HEK293T (cell line): ENCODE results near the gene RAB30.

Experiments
- FOXM1 ChIP-seq: fragments of 450-650 bp; IDR thresholded peaks from 2 replicates; pipeline ENCODE4 v1.6.1; 2017; ENCODE audit warnings: mild to moderate bottlenecking, borderline replicate concordance
- ZNF384 ChIP-seq: fragments of 450-650 bp; IDR thresholded peaks from 2 replicates; pipeline ENCODE4 v1.6.1; 2016

DNA sequence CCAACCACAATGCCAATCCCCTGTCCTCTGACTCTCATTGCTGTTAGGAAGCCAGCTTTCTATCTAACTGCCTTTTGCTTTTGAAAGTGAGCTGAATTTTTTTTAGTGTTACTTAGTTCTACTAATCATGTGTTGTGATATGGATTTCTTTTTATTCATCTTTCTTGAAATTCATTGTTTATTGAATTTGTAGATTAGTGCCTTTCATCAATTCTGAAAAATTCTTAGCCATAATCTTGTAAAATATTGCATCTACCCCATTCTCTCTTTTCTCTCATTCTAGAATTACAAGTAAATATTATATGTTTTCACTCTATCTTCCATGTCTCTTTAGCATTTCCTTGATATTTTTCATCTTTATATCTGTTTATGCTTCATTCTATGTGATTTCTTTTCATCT, 122.3 kb downstream of the RAB30 start:
- TF ChIP-seq ZNF384 (no peak), FOXM1 (no peak)
